ENCODE measurements around the gene DICER1. TPM values are rescaled to one million over a fixed set of nuclear protein-coding genes. Genes with fewer than 3 reads are reported as not detected.

The DICER1 gene
- total and polyA plus RNA-seq, 8 donors = 47.9 to 76.9 (median 50.9) TPM

DNA sequence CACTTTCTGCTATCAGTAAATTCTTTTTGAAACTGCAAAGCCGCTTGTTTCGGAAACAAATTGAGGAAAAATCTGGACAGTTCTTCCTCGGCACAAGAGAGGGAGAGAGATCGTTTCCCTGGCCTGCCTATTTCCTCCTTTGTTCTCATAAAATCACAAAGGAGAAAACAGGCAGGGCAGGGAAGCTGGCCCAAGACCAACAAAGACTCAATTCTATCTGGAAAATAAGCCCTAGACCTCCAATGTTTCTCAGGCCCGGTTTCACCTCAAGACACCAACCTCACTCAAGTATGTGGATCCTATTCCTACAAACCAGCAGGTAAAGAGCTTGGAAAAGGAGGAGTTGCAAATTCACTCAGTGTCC, 19.5 kb downstream of the DICER1 start:
- intact Hi-C loops (cut with DNase I) = no loop called here
- no peaks in the 10 kb centered on the region for H3K9me3 ChIP-seq
- TF ChIP-seq, protein P1, sequence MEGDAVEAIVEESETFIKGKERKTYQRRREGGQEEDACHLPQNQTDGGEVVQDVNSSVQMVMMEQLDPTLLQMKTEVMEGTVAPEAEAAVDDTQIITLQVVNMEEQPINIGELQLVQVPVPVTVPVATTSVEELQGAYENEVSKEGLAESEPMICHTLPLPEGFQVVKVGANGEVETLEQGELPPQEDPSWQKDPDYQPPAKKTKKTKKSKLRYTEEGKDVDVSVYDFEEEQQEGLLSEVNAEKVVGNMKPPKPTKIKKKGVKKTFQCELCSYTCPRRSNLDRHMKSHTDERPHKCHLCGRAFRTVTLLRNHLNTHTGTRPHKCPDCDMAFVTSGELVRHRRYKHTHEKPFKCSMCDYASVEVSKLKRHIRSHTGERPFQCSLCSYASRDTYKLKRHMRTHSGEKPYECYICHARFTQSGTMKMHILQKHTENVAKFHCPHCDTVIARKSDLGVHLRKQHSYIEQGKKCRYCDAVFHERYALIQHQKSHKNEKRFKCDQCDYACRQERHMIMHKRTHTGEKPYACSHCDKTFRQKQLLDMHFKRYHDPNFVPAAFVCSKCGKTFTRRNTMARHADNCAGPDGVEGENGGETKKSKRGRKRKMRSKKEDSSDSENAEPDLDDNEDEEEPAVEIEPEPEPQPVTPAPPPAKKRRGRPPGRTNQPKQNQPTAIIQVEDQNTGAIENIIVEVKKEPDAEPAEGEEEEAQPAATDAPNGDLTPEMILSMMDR (IDR thresholded peaks at IDR 0.05) = no peak
- H3K27me3 ChIP-seq = no peaks in the 10 kb centered on the region
- H3K4me3 ChIP-seq = no peak overlapping the region
- peak overlapping the region in 1 of 2 donors; percentile 64 for H3K27ac ChIP-seq
- ATAC-seq (no peak), DNase-seq (no peak)
- peaks cover 0 to 5% of the 10 kb centered on the region in 2 donors for H3K36me3 ChIP-seq
- H3K4me1 ChIP-seq = peaks cover 14 to 79% of the 10 kb centered on the region in 2 donors

DNA sequence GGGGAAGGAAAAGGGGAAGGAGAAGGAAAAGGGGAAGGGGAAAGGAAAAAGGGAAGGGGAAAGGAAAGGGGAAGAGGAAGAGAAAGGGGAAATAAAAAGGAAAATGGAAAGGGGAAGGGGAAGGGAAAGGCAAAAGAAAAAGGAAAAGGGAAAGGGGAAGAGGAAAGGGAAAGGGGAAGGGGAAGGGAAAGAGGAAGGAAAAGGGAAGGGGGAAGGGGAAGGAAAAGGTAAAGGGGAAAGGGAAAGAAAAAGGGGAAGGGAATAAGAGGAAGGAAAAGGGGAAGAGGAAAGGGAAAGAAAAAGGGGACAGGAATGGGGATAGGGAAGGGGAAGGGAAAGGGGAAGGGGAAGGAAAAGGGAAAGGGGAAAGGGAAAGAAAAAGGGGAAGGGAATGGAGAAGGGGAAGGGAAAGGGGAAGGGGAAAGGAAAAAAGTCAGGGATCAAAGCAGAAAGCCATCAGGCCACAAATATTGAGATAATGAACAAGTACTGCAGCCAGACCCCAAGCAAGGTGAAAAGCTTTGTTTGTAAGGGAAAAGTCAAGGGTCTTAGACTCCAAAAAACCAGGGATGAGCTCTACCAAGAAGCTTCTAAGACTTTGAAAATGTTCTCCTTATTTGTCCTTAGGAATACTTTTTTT, 20.0 kb downstream of the DICER1 start:
- H3K36me3 ChIP-seq = peaks cover 0 to 10% of the 10 kb centered on the region in 2 donors
- H3K4me1 ChIP-seq = peaks cover 14 to 74% of the 10 kb centered on the region in 2 donors
- TF ChIP-seq, protein P1 (IDR thresholded peaks at IDR 0.05) = no peak

DNA sequence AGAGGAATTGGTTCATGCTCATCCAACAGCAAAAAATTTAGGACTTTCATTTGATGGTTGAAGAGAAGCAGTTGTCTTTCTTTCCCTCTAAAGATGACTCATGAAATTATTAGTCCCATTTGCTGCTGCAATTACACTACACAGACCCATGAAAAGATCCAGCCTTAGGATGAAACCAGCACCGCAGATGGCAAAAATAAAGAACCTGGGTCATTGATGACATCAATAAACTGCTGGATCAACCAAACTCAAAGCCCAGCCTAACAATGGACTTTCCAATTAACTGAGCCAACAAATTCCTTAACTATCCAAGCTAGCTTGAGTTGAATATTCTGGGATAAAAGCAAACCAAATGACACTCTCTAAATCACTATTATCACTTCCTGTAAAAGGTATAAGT, 20.7 kb downstream of the DICER1 start:
- peak overlapping the region in 1 of 2 donors; percentile 64 for H3K27ac ChIP-seq
- DNase-seq (no peak), ATAC-seq (no peak)
- no peak overlapping the region for H3K4me3 ChIP-seq
- intact Hi-C loops (cut with DNase I) = no loop called here
- no peaks in the 10 kb centered on the region for H3K9me3 ChIP-seq
- peaks cover 14 to 68% of the 10 kb centered on the region in 2 donors for H3K4me1 ChIP-seq
- H3K36me3 ChIP-seq = peaks cover 0 to 15% of the 10 kb centered on the region in 2 donors
- H3K27me3 ChIP-seq = no peaks in the 10 kb centered on the region
- TF ChIP-seq, protein P1 (IDR thresholded peaks at IDR 0.05) = no peak

More for the DNA sequence above, 20.0 kb downstream of the DICER1 start:
- H3K27ac ChIP-seq = peak overlapping the region in 1 of 2 donors; percentile 64
- ATAC-seq = no peak
- H3K4me3 ChIP-seq = no peak overlapping the region
- DNase-seq = no peak
- H3K9me3 ChIP-seq = no peaks in the 10 kb centered on the region
- intact Hi-C loops (cut with DNase I) = no loop called here
- H3K27me3 ChIP-seq = no peaks in the 10 kb centered on the region

DNA sequence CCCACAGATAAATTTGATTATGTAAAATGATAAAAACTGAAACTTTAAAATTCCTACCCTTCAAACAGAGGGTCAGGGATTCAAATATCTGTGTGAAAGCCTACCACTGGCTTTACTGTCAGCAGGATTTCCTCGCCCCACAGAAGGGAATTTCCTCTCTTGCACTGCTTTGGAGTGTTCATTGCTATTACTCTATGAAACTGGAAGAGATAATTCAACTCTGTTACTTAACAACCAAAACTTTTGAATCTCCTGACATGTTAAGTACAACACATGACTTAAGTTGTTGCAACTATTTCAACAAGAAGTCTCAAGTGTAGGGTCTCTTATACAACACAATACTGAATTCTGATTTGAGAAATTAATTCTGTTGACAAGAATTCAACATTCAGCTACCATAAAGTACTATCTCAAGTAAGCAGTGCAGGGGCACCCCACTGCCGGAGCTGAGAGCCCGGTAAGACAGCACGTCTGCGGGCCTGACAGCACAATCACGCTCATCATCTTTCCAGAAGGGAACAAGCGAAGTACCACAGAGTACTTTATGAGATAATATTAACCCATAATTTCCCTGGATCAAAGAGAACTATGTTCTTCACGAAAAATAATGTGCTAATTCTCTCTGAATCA, 22.9 kb downstream of the DICER1 start:
- H3K4me1 ChIP-seq = peaks cover 14 to 46% of the 10 kb centered on the region in 2 donors
- H3K36me3 ChIP-seq = peaks cover 0 to 25% of the 10 kb centered on the region in 2 donors
- TF ChIP-seq, protein P1 (IDR thresholded peaks at IDR 0.05) = no peak
- intact Hi-C loops (cut with DNase I) = no loop called here
- DNase-seq (peak in 1 of 4 donors; percentile 51), ATAC-seq (peak; percentile 87)
- no peaks in the 10 kb centered on the region for H3K9me3 ChIP-seq
- H3K27me3 ChIP-seq = no peaks in the 10 kb centered on the region
- no peak overlapping the region for H3K4me3 ChIP-seq
- H3K27ac ChIP-seq = peak overlapping the region; percentile 4 to 71

DNA sequence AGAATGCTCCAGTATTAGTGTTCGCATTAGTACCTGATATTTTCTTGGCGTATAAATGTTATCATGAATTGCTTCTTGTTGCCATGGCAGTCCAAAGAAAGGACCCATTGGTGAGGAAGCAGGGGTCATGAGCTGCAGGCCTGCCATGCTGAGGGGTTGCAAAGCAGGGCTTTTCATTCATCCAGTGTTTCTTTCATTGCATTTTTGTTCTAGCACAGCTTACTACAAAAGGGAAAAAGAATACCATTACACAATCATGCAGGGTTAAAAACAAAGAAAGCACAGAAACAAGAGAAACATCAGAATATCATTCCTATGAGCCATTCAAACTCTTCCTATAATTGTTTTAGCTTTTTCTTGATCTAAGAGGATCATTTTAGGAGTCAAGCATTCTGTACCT, 24.0 kb downstream of the DICER1 start:
- Histone ChIP-seq H3K27me3 (no peaks in the 10 kb centered on the region), H3K36me3 (peaks cover 0 to 35% of the 10 kb centered on the region in 2 donors), H3K9me3 (no peaks in the 10 kb centered on the region), H3K4me3 (no peak overlapping the region), H3K4me1 (peaks cover 14 to 37% of the 10 kb centered on the region in 2 donors), H3K27ac (no peak overlapping the region)
- intact Hi-C loops (cut with DNase I) = no loop called here
- DNase-seq = no peak
- TF ChIP-seq, protein P1 (IDR thresholded peaks at IDR 0.05) = no peak
- ATAC-seq = no peak

Data from left lung (tissue), 10 donors.